Embryonic facial prominence (tissue), 1 donor: ENCODE data around the gene HBA2.
"Not testable (repeated sequence)": the region's sequence is repeated elsewhere in the genome, so short reads cannot be mapped to it uniquely, and the experiment has no call there.

Experiments
- DNase-seq: peaks from one replicate; pipeline ENCODE4 v3.0.0-alpha.2; 2016; ENCODE audit errors: extremely low spot score

Gene HBA2

GRCh38 chr16:172374-172941 lies at the start of gene HBA2:
TSS of gene HBA2 (plus strand) at chr16:172876. CDS start at chr16:172913, 37 bp downstream.
- not testable (repeated sequence) for DNase-seq

- not testable (repeated sequence) for DNase-seq
These were observed 48.9 kb upstream of the HBA2 start for GRCh38 chr16:123558-124350.

- DNase-seq: no peak
These were observed 47.7 kb upstream of the HBA2 start for GRCh38 chr16:125011-125410.

- DNase-seq: no peak
These were observed 43.6 kb upstream of the HBA2 start for GRCh38 chr16:129075-129474.

GRCh38 chr16:130533-131173 lies 42.0 kb upstream of the HBA2 start:
- DNase-seq: no peak

GRCh38 chr16:132120-132519 lies 40.6 kb upstream of the HBA2 start:
- no peak for DNase-seq

- DNase-seq: no peak
These were observed 39.0 kb upstream of the HBA2 start for GRCh38 chr16:133716-134115.

- no peak for DNase-seq
These were observed 34.6 kb upstream of the HBA2 start for GRCh38 chr16:138049-138417.

- DNase-seq: no peak
These were observed 32.4 kb upstream of the HBA2 start for GRCh38 chr16:140175-140857.

- no peak for DNase-seq
These were observed 30.2 kb upstream of the HBA2 start for GRCh38 chr16:142405-142967.

- no peak for DNase-seq
These were observed 29.6 kb upstream of the HBA2 start for GRCh38 chr16:143047-143446.

- no peak for DNase-seq
These were observed 29.2 kb upstream of the HBA2 start for GRCh38 chr16:143456-143855.

GRCh38 chr16:144797-145252 lies 27.9 kb upstream of the HBA2 start:
- no peak for DNase-seq

GRCh38 chr16:146646-147045 lies 26.0 kb upstream of the HBA2 start:
- DNase-seq: no peak

- DNase-seq: no peak
These were observed 23.5 kb upstream of the HBA2 start for GRCh38 chr16:149024-149660.

- DNase-seq: no peak
These were observed 20.2 kb upstream of the HBA2 start, which contains the start of gene HBZ for GRCh38 chr16:152141-153128. TSS of gene HBZ (plus strand) at chr16:152644. CDS start at chr16:152910, 266 bp downstream.

GRCh38 chr16:153129-153521 lies 19.6 kb upstream of the HBA2 start:
- not testable (repeated sequence) for DNase-seq

GRCh38 chr16:153550-154216 lies 19.0 kb upstream of the HBA2 start:
- not testable (repeated sequence) for DNase-seq

GRCh38 chr16:154217-155030 lies 18.3 kb upstream of the HBA2 start:
- DNase-seq: no peak
